HG03097 (cell line): ENCODE results near the gene RPUSD1.
"Not testable (repeated sequence)": the region's sequence is repeated elsewhere in the genome, so short reads cannot be mapped to it uniquely, and the experiment has no call there.

Experiments
- ATAC-seq: cut with Tn5 transposase; IDR thresholded peaks from one replicate; pipeline ENCODE4 v1.9.1; 2021; ENCODE audit not compliant: unreplicated experiment, low FRiP score

Gene RPUSD1

DNA sequence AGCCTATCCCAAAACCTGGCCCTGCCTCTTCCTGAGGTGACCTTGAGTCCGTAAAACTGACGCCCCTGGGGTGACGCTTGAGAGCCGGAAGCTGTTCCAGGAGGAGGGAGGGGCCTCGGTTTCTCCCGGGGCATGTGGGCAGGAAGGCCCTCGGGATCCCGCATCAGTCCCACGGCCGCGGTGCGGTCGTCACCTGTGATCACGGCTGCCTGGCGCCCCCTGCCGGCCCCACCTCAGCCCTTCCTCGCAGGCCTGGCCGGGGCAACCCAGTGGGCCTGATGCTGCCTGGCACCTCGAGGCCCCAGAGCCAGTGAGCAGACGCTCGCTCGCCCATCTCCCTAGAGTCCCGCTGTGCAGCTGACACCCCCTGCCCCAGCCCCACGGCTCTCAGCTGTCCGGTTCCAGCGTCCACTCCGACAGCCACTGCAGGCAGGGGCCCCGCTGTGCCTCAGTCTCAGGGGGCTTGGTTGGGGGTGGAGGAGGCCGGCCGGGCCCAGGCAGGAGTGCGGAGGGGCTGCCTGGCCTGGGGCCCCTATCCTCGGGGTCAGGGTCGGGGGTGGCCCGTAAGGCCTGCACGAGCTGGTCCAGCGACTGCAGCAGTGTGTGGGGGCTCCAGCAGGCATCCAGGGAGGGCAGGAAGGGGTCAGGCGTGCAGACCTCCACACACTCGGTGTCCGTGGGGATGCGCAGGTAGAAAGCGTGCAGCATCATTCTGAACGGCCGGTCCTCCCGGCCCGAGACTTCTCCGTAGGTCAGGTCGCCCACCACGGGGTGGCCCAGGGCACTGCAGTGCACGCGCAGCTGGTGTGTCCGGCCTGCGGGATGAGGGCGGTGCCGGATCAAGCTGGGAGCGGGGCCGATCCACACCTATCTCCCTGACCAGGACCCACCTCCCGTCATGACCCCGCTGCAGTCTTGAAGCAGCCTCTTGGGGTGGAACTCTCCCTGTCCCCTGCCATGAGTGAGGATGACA is 2.3 kb downstream of the RPUSD1 start:
- ATAC-seq: no peak

DNA sequence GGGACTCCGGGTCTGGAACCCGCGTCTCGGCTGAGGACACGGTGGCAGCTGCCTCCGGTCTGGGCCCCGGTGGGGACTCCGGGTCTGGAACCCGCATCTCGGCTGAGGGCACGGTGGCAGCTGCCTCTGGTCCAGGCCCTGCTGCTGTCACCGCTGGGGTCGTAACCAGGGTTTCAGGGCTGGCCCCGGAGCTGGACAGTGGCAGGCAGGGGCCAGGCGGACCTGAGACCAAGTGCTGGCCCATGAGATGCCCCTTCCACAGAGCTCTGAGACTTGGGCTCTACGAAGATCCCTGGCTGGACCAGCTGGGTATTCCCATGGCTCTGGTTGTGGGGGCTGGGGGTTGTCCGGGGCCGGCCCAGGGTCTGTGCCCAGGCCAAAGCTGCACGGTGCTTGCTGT is 3.8 kb downstream of the RPUSD1 start:
- ATAC-seq: no peak

DNA sequence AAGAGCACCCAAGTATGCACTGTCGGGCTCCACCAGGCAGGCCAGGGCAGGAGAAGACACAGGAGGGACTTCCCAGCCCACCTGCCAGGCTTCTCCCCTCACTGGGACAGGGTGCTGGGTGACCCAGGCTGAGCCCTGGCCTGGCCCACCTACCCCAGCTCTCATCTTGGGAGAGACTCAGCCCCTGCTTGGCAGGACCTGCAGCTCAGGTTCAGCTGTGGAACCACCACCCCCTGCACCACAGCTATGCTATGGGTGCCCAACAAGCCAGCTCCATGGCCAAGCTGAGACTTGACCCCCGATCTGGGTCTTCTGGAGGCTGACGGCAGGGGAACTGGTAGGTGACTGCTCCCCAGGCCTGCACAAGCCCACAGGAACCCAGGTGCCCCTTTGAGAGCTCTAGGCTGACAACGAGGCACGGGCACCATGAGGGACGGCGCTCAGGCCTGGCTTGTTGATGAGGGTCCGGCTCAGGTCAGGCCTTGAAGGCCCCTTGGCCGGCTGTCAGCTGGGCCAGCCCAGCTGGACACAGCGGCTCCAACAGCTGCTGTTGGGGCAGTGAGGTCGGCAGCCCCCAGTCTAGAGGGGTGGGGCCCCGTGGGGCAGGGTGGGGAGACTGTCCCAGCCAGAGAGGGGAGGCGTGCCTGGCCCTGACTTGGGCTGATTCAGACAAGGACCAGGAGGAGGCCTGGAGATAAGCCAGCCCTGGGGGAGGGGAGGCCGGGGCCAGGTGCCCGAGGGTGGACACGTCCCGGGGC is 4.6 kb downstream of the RPUSD1 start:
- ATAC-seq: no peak

DNA sequence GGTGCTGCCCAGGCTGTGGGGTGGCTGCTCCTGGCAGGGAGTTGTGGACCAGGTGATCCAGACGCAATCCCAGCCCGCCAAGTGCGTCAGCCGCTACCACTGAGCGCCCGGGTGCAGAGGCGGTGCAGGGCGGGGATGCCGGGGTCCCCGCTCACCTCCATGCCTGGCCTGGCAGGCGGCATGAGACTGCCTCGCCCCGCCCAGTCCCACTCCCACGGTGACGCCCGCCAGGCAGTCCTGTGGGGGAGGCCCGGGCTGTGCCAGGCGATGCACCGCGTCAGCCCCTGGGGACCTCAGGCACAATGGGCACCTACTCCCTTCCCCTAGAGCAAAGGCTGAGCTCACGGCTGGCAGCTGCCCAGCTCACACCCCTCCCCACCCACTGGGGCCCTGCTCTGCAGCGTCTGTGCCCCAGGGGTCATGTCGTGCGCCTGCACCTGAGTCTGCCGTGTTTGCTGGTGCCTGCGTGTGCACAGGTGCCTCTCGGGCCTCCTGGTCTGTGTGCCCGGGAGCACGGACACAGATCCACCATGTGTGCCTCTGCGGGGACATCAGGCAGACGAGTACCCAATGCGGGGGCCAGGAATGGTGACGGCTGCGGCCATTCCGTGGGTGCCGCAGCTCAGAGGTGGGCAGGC is 5.3 kb downstream of the RPUSD1 start:
- no peak for ATAC-seq

DNA sequence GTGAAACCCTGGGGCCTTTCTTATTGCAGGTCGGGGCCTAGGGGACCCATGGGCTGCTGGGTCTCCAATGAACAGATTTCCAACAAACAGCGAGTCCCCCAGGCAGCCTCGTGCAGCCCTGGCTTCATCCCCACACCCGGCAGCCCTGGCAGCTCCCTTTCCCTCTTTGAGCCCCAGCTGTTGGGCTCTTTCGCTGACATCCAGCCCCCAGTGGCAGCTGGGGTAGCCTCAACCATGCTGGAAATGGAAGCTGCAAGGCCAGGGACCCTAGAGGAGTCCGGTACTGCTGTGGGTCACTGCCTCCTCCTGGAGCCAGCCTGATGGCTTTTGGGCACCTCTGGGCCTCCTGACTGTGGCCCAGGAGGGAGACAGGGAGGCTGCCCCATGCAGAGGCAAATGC is 5.9 kb downstream of the RPUSD1 start:
- no peak for ATAC-seq

DNA sequence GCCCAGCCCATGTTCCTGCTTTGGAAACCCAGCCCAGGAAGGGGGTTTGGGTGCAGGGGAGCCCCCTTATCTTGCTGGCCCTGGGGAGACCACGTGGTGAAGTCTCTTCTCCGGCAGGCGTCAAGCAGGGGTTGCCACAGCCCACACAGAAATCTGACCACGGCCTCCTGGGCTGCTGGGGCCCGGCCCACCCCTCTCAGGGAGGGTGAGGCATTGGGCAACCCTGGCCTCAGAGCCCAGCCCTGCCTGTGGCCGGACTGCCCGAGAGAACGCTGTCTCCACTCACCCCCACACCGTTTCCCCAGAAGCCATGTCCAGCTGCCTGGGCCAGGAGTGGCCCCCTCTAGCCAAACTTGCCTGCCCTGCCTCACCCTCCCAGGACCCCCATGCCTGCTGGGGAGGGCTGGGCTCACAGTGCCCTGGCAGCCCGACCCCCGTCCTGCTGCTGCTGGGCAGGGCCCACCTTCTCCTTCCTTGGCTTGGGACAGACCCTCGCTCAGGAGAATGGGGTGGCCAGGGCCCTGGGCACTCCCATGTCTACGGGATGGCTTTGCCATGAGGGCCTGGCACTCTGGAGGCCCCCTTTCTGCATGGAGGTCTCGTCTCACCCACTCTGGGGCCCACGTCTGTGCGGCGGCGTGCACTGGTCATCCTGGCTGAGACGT is 6.7 kb downstream of the RPUSD1 start:
- no peak for ATAC-seq

DNA sequence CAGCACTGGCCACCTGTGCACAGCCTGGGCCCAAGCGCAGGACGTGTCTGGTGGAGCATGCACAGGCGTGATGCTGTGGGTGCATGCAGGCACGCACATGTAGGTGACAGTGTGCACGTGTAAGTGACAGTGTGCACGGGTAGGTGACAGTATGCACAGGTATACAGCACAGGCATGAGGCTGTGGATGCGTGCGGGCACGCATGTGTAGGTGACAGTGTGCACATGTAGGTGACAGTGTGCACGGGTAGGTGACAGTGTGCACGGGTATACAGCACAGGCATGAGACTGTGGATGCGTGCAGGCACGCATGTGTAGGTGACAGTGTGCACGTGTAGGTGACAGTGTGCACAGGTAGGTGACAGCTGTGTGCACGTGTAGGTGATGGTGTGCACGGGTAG is 7.9 kb downstream of the RPUSD1 start:
- no peak for ATAC-seq

DNA sequence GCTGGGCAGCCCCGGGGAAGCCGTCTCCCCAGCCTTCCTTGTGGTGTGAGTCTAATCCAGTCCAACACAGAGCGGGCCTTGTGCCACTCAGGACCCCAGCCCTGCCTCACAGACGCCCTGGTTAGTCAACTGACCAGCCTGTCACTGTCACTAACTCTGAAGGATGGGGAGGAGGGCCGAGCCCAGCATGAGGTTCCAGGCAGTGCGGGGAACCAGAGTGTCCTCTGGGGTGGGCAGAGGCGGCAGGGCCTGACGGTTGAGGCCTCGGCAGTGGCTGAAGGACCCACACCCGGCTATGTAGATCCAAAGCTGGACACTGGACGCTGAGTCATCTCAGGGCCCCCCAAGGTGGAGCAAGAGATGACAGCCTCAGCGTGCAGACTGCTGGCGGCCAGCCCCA is 8.6 kb downstream of the RPUSD1 start:
- ATAC-seq: no peak

DNA sequence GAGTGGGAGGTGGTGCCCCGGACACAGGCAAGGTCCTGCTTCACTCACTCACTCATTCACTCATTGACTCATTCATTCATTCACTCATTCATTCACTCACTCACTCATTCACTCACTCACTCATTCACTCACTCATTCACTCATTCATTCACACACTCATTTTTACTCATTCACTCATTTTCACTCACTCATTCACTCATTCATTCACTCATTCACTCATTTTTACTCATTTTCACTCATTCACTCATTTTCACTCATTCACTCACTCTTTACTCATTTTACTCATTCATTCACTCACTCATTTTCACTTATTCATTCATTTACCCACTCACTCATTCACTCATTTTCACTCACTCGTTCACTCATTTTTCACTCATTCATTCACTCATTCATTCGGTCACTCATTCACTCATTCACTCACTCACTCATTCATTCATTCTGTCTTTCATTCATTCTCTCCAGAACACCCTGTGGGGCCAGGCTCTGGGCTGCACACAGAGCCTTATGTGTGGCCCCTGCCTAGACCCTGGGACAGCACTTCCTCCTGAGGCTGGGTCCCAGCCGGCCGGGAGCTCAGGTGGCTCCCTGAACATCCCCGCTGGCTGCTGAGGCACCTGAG is 9.2 kb downstream of the RPUSD1 start:
- ATAC-seq: no peak

DNA sequence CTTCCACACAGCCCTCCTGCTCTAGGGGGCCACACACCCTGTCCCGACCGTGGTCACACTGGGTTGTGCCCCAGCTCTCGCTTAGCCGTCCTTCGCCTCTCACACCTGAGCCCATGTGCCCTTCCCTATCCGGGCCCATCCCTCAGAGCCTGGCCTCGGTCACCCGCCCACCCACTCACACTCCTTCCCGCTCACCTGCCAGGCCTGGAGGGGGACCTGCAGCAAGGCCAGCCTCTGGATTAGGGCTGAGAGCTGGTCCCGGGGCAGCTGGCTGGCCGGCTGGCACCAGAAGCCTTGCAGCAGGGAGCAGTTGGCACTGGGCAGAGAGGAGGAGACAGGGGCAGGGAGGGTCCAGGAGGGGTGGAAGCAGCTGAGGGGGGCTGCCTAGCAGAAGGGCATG is 9.7 kb downstream of the RPUSD1 start:
- ATAC-seq: no peak

DNA sequence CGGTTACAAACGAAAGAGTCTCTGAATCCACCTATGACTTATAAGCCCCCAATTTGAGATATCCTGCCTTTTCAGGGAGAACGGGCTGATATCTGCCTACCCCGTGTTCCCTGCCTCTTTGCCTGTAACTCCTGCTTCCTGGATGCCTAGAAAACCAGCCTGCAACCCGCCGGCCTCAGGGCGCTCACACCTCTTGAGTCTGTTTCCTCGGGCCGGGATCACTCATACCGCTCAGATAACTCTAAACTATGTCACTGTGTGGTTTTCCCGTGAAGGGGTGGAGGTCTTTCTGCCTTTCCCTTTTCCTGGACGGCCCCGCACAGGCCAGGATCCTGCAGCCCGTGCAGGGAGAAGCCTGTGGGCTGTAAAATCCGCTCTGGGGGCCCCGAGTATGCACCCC is 10.4 kb downstream of the RPUSD1 start:
- ATAC-seq: no peak

DNA sequence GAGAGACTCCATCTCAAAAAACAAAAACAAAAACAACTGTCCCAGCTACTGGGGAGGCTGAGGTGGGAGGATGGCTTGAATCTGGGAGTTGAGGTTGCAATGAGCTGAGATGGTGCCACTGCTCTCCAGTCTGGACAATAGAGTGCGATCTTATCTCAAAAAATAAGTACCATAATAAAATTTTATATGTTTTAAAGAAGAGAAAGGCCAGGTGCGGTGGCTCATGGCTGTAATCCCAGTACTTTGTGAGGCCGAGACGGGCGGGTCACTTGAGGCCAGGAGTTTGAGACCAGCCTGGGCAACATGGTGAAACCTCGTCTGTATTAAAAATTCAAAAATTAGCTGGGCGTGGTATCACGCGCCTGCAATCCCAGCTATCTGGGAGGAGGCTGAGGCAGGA is 11.4 kb downstream of the RPUSD1 start:
- no peak for ATAC-seq

DNA sequence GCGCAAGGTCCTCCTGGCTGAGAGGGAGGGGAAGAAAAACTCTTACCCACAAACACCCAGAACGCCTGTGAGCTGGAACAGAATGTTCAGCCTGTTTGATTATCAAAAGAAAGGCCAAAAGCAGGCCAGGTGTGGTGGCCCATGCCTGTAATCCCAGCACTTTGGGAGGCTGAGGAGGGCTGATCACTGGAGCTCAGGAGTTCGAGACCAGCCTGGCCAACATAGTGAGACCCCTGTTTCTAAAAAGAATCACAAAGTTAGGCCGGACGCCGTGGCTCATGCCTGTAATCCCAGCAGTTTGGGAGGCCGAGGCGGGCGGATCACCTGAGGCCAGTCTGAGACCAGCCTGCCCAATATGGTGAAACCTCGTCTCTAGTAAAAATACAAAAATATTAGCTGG is 11.9 kb downstream of the RPUSD1 start:
- ATAC-seq: not testable (repeated sequence)

DNA sequence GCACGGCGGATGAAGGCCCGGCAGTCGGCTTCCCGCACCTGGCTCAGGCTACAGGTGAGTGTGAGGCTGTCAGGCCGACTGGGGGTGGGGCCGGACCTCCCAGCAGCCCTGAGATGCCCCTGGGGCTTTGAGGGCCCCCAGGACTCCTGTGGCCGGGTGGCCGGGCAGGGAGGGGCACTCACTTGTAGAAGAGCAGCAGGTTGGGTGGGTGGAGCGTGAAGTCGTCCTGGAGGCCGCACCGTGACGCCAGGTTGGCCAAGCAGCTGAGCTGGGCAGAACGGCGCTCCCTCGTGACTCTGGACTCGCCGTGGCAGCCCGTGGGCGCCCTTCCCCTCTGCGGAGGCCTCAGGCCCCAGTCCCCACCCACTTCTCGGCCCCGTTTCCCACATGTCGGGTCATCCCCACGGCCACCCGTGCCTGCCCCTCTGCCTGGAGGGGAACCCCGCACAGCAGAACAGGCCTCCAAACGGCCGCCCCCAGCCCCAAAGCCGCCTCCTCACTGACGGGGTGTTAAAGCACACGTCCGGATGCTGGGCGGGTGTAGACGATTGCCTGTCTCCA is 12.9 kb downstream of the RPUSD1 start:
- no peak for ATAC-seq

DNA sequence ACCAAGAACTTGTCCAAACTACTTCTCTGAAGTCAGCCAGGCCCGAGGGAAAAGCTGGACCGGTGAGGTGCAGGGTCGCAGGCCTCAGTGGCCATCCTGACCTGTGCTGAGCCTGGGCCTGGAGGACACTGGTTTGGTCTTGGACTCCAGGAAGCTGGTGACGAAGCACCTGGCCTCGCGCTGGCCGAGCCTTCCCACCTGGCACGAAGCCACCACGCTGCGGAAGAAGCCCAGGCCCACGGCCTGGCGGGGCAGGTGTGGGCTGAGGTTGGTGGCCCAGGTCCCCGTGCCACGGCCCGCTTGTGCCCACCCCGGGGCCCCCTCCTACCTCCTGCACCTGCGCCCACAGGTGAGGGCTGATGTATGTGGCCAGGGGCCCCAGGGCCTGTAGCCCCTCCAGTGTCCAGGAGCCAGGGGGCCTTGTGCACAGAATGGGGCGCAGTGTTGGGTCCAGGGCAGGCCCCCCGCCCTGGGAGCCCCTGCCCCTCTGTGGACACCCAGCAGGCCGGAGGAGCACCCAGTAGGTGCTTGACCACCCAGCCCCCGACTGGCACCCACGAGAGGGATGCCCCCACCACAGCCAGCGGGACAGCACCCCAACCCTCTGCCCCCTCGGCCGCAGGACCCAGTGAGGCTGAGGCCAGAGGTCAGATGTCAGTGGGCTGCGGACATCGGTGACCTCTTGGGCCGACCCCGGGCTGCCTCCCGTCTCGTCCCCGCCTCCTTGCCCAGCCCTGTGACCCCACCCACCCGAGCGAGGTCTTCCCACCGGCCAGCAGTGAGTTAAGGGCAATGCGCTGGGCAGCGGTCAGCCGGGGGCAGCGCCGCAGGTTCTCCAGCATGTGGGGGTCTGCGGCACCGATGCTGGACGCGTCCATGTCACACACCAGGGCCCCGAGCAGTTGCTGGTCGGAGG is 13.8 kb downstream of the RPUSD1 start:
- ATAC-seq: no peak

DNA sequence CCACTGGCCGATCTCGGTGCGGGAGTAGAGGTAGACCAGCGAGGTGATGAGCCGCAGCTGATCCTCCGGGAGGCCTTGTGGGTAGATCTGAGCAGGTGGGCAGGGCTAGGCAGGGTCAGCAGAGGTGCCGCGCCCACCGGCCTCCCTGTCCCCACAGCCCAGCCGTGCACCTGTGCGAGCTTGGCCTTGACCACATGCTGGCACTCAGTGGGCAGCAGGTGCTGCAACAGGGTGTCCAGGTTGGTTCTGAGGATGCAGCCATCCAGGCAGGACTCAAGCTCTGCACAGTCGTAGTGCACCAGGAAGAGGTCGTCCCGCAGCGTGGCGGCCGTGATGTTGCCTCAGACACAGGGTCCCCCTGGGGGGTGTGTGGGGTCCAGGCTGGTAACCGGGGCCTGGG is 15.2 kb downstream of the RPUSD1 start:
- ATAC-seq: no peak

DNA sequence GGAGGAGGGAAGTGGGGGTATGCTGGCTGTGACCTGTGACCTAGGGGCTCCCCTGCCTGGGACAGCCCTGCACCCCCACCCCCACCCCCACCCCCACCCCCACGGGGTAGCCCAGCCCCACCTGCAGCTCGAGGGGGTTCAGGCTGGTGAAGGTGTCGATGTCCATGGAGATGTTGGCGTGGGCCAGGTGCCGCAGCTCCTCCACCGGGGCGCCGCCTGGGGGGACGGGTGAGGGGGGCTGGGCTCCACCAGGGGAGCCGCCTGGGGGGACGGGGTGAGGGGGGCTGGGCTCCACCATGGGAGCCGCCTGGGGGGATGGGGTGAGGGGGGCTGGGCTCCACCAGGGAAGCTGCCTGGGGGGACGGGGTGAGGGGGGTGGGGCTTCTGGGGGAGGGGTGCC is 17.8 kb downstream of the RPUSD1 start:
- ATAC-seq: no peak

DNA sequence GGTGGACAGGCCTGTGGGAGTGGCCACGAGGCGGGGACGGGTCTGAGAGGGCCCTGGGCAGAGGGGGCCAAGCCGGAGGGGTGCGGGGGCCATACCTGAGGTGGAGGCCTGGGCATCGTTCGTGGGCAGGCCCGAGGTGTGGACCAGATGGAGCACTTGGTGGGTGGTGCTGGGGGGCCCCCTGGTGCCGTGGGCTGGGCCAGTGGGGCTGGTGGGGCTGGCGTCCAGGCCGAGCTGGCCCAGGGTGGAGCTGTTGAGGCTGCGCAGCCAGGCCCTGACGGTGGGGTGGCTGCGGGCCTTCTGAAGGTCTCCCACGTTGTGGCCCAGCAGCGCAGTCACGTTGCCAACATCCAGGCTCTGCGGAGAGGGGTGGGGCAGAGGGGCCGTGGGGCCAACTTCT is 18.2 kb downstream of the RPUSD1 start:
- ATAC-seq: no peak

DNA sequence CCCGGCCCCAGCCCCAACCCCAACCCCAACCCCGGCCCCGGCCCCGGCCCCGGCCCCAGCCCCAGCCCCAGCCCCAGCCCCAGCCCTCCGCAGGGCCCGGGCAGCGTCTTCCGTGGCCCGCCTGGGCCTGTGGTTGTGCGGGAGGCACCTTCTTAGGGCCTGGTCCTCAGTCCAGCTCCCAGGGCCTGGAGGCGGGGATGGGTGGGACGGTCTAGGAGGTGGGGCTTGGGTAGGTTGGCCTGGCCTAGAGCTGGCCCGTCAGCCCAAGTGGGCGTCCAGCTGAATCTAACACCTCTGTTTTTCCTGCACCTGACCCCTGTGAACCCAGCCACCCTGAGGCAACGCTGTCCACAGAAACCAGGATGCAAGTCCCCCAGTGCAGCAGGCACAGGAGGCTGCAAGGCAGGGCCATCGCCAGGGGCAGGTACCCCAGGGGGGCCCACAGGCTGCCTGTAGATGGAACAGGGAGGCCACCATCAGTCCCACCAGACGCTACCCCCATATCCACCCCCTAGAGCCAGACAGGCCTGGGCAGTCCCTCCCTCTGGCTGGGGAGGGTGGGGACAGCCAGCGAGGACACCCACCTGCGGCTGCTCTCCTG is 18.9 kb downstream of the RPUSD1 start:
- no peak for ATAC-seq
